SK-N-SH treated with all-trans-retinoic acid at 6 μM for 48 hours (cell line): ENCODE results near the gene CDT1.

Experiments used
- ARNTL ChIP-seq: fragments of 450-650 bp; formaldehyde crosslinking; IDR thresholded peaks from 2 replicates; pipeline ENCODE4 v1.5.0; 2020; ENCODE audit warnings: low read depth, mild to moderate bottlenecking, moderate library complexity, borderline replicate concordance
- BACH2 ChIP-seq: fragments of 250-450 bp; sonication (Bioruptor Pico); IDR thresholded peaks from 2 replicates; pipeline ENCODE4 v1.9.0; 2021; ENCODE audit warnings: mild to moderate bottlenecking, borderline replicate concordance
- CSDC2 ChIP-seq: fragments of 250-450 bp; sonication (Bioruptor Pico); IDR thresholded peaks from 2 replicates; pipeline ENCODE4 v1.5.0; 2020; ENCODE audit warnings: mild to moderate bottlenecking, moderate library complexity
- ESRRG ChIP-seq: fragments of 250-450 bp; sonication (Bioruptor Pico); IDR thresholded peaks from 2 replicates; pipeline ENCODE4 v1.6.1; 2021; ENCODE audit warnings: mild to moderate bottlenecking
- OSR1 ChIP-seq: fragments of 250-450 bp; sonication (Bioruptor Pico); IDR thresholded peaks from 2 replicates; pipeline ENCODE4 v1.8.0; 2022; ENCODE audit warnings: moderate library complexity, mild to moderate bottlenecking, inconsistent platforms
- RARB ChIP-seq: fragments of 250-450 bp; sonication (Bioruptor Pico); IDR thresholded peaks from 2 replicates; pipeline ENCODE4 v1.8.0; 2021; ENCODE audit warnings: mild to moderate bottlenecking, moderate library complexity
- TOX ChIP-seq: fragments of 250-450 bp; sonication (Bioruptor Pico); IDR thresholded peaks from 2 replicates; pipeline ENCODE4 v1.8.0; 2021; ENCODE audit warnings: mild to moderate bottlenecking, moderate library complexity, borderline replicate concordance
- TSHZ2 ChIP-seq: fragments of 250-450 bp; sonication (Bioruptor Pico); IDR thresholded peaks from 2 replicates; pipeline ENCODE4 v1.5.0; 2020; ENCODE audit warnings: mild to moderate bottlenecking, moderate library complexity
- ZC3H10 ChIP-seq: fragments of 250-450 bp; sonication (Bioruptor Pico); IDR thresholded peaks from 2 replicates; pipeline ENCODE4 v1.5.1; 2021; ENCODE audit warnings: mild to moderate bottlenecking, moderate library complexity
- ZNF565 ChIP-seq: fragments of 450-650 bp; formaldehyde crosslinking; conservative IDR thresholded peaks from 2 replicates; pipeline ENCODE4 v1.5.0; 2020; ENCODE audit warnings: low read depth, mild to moderate bottlenecking, moderate library complexity
- ZNF8 ChIP-seq: fragments of 450-650 bp; formaldehyde crosslinking; IDR thresholded peaks from 2 replicates; pipeline ENCODE4 v1.5.0; 2020; ENCODE audit warnings: mild to moderate bottlenecking, moderate library complexity

GRCh38 chr16:88839745-88840599, 36.4 kb downstream of the CDT1 start:
- TF ChIP-seq OSR1 (CRISPR knock-in tag) (no peak), TOX (CRISPR knock-in tag) (no peak), ARNTL (CRISPR knock-in tag) (no peak), RARB (CRISPR knock-in tag) (no peak), CSDC2 (CRISPR knock-in tag) (no peak), ZNF565 (no peak), TSHZ2 (CRISPR knock-in tag) (no peak), ZC3H10 (no peak), BACH2 (CRISPR knock-in tag) (no peak), ZNF8 (CRISPR knock-in tag) (no peak), ESRRG (no peak)
